OCI-LY7 (cell line): ENCODE results near the gene ARRDC5. TPM values are rescaled to one million over a fixed set of nuclear protein-coding genes. Genes with fewer than 3 reads are reported as not detected.

ENCODE experiments used
- BruUV-seq: library from RNA; stranded (reverse); fragments of 400-500 nt; replicated peaks from 2 replicates; lab custom pipeline; 2021; lab: Mats Ljungman, UMichigan
- CTCF ChIA-PET: fragments of 300-600 bp; sonication (Branson Sonifier 250); formaldehyde crosslinking; loops from one replicate; lab custom pipeline; 2022; ENCODE audit warnings: antibody characterized with exemption; ENCODE audit not compliant: unreplicated experiment; lab: Charles Lee
- POLR2A ChIA-PET: fragments of 300-600 bp; sonication (Branson Sonifier 250); formaldehyde crosslinking; loops from one replicate; lab custom pipeline; 2022; ENCODE audit warnings: antibody characterized with exemption; lab: Charles Lee
- DNase-seq: peaks from one replicate; pipeline ENCODE4 v3.0.0-alpha.2; 2015; ENCODE audit warnings: low spot score
- H2AFZ ChIP-seq: fragments of 200-600 bp; sonication (generic), shearing (Covaris generic); 2 replicates; pipeline ENCODE4 v1.6.1; 2014; ENCODE audit warnings: mild to moderate bottlenecking, antibody characterized with exemption, low read length, moderate library complexity
- H3K27ac ChIP-seq: fragments of 200-600 bp; sonication (generic); 2 replicates; pipeline ENCODE4 v1.5.1; 2014; ENCODE audit warnings: mixed run types, low read depth, mild to moderate bottlenecking, moderate library complexity, low read length, inconsistent platforms; ENCODE audit not compliant: poor library complexity, severe bottlenecking
- H3K36me3 ChIP-seq: fragments of 200-600 bp; sonication (generic); 2 replicates; pipeline ENCODE4 v1.6.1; 2014; ENCODE audit warnings: mild to moderate bottlenecking, antibody characterized with exemption, low read length, moderate library complexity, mixed read lengths; ENCODE audit not compliant: insufficient read depth
- H3K4me1 ChIP-seq: fragments of 200-600 bp; sonication (generic); 2 replicates; pipeline ENCODE4 v1.5.1; 2014; ENCODE audit warnings: mild to moderate bottlenecking, low read length; ENCODE audit not compliant: insufficient read depth, poor library complexity, severe bottlenecking
- H3K4me2 ChIP-seq: fragments of 200-600 bp; sonication (generic); 2 replicates; pipeline ENCODE4 v1.6.1; 2014; ENCODE audit warnings: mild to moderate bottlenecking, low read length
- H3K4me3 ChIP-seq: fragments of 200-600 bp; sonication (generic); 2 replicates; pipeline ENCODE4 v1.5.1; 2014; ENCODE audit warnings: mild to moderate bottlenecking, low read depth, low read length; ENCODE audit not compliant: poor library complexity, severe bottlenecking
- H3K79me2 ChIP-seq: fragments of 200-600 bp; sonication (generic); 2 replicates; pipeline ENCODE4 v1.6.1; 2016; ENCODE audit warnings: low read depth, mild to moderate bottlenecking, low read length, moderate library complexity, mixed read lengths; ENCODE audit not compliant: insufficient read depth
- H3K9me2 ChIP-seq: fragments of 200-600 bp; sonication (generic); 2 replicates; pipeline ENCODE4 v1.6.1; 2016; ENCODE audit warnings: mild to moderate bottlenecking, low read length, mixed read lengths; ENCODE audit not compliant: insufficient read depth
- H3K9me3 ChIP-seq: fragments of 200-600 bp; sonication (generic); 2 replicates; pipeline ENCODE4 v1.6.1; 2014; ENCODE audit warnings: mild to moderate bottlenecking, mixed run types, low read length, mixed read lengths
- H4K20me1 ChIP-seq: fragments of 200-600 bp; sonication (generic); 2 replicates; pipeline ENCODE4 v1.6.1; 2014; ENCODE audit warnings: mild to moderate bottlenecking, antibody characterized with exemption, low read length, moderate library complexity, mixed read lengths; ENCODE audit not compliant: insufficient read depth
- CTCF ChIP-seq: fragments of 200-600 bp; sonication (generic); conservative IDR thresholded peaks from 2 replicates; pipeline ENCODE4 v1.5.1; 2014; ENCODE audit warnings: mild to moderate bottlenecking, antibody characterized with exemption, low read length, moderate library complexity, mixed read lengths
- EZH2phosphoT487 ChIP-seq: fragments of 200-600 bp; sonication (generic); IDR thresholded peaks from 2 replicates; pipeline ENCODE4 v1.6.1; 2018; ENCODE audit warnings: low read depth, borderline replicate concordance, mild to moderate bottlenecking, mixed run types, antibody characterized with exemption, low read length, moderate library complexity, mixed read lengths
- intact Hi-C: fragments of 100-400 bp; cut with micrococcal nuclease; formaldehyde crosslinking; loops from one replicate; pipeline ENCODE4 v1.10.0; 2022; ENCODE audit not compliant: unreplicated experiment
- total RNA-seq, 2 experiments: library from RNA; depleted of rRNA in 1 of 2; stranded (reverse); fragments of >200 nt in 1 of 2; shearing (Covaris generic) in 1 of 2; gene quantifications; 2 replicates each; pipeline ENCODE4 v1.2.3, GENCODE V29; 2014 to 2022

The ARRDC5 gene
- total RNA-seq, 2 experiments from 2014 or later: not detected

DNA sequence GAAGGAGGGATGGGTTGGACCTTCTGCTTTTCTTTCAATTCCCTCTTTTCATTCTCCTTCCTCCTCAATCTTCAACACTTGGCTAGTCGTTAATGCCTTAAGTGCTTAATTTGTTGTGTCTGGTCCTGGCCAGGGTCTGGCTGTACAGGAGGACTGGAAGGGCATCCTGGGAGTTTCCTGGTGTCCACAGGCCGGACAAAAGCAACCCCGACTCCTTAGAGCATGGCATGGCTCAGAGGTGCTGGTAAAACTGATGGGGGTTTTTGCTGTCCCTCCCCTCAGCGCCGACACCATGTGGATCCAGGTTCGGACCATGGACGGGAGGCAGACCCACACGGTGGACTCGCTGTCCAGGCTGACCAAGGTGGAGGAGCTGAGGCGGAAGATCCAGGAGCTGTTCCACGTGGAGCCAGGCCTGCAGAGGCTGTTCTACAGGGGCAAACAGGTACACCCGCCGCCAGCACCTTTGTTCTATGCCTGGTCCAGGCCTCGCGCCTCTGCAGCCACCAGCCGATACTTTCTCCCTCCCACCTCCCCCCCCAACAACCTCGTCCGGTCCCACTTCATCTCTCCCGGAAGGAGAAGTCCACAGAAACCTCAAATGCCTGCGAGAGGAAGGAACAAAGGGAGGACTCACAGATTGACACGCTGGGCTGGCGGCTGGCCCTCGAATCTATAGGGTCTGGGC is 8.0 kb upstream of the ARRDC5 start:
- H3K4me3 ChIP-seq: peak overlapping the region; percentile 97
- DNase-seq: peak; percentile 58
- H3K4me2 ChIP-seq: peak overlapping the region; percentile 96
- peaks cover 29% of the 10 kb centered on the region for H3K4me1 ChIP-seq
- H3K79me2 ChIP-seq: peaks cover 58% of the 10 kb centered on the region
- no peak overlapping the region for H2AFZ ChIP-seq
- H3K9me2 ChIP-seq: no peaks in the 10 kb centered on the region
- POLR2A ChIA-PET: interaction anchor here (0.7 to 2.4 kb wide), 6 partner anchors 38 to 101 kb away, joined by 3 to 13 read pairs (median 5); partner anchors contain the start of gene KDM4B
- H4K20me1 ChIP-seq: peaks cover 20% of the 10 kb centered on the region
- TF ChIP-seq EZH2phosphoT487: no peak
- TF ChIP-seq CTCF: no peak
- H3K9me3 ChIP-seq: no peaks in the 10 kb centered on the region
- H3K27ac ChIP-seq: peak overlapping the region; percentile 80
- CTCF ChIA-PET: interaction anchor here (1.2 to 3.9 kb wide), 2 partner anchors 46 to 101 kb away, joined by 3 to 14 read pairs; no protein-coding TSS in a partner anchor
- intact Hi-C loops: loop anchor here (1.0 kb wide), 2 partner anchors 38 to 101 kb away; no protein-coding TSS in a partner anchor
- no TSS peak for BruUV-seq
- peaks cover 56% of the 10 kb centered on the region for H3K36me3 ChIP-seq

DNA sequence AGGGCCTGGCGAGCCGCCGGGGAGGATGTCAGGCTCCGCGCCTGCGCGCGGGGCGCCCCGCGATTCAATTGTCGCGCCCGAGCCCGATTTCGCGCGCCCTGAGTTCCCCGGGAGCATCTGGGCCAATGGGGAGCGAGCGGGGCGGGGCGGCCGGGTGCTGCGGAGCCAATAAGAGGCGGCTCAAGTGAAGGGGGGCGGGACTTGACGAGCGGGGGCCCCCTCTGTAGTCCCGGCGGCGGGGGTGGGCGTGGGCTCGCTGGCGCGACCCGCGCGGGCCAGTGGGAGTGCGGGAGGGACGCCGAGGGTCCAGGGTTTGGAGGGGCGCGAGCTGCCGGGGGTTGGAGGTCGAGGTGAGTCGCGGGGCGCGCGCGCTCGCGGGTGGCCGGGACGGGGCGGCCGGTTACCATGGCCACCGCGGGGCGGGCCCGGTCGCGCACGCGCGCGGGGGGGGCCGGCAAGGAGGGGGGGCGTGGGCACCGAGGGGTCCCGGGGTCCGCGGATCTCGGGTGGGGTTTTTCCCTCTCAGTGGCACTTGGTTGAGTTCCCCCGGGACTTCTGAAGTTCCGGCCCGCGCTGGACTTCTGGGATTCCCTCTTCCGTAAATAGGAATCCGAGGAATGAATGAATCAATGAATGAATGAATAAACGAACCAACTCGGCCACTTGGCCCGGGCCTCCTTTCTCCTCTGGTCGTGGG is 7.3 kb upstream of the ARRDC5 start:
- Histone ChIP-seq H3K4me1 (peaks cover 29% of the 10 kb centered on the region), H3K9me2 (no peaks in the 10 kb centered on the region), H3K79me2 (peaks cover 52% of the 10 kb centered on the region), H4K20me1 (peaks cover 20% of the 10 kb centered on the region), H2AFZ (no peak overlapping the region), H3K27ac (peak overlapping the region; percentile 80), H3K9me3 (no peaks in the 10 kb centered on the region), H3K4me2 (peak overlapping the region; percentile 96), H3K36me3 (peaks cover 49% of the 10 kb centered on the region), H3K4me3 (peak overlapping the region; percentile 97)
- POLR2A ChIA-PET: no interaction called here
- intact Hi-C loops: no loop called here
- BruUV-seq: no TSS peak
- CTCF ChIA-PET: no interaction called here
- TF ChIP-seq CTCF (no peak), EZH2phosphoT487 (no peak)
- peak; percentile 96 for DNase-seq
